ENCODE data around the gene TP73. TPM values are rescaled to one million over a fixed set of nuclear protein-coding genes. Genes with fewer than 3 reads are reported as not detected.

Gene TP73
- total and polyA plus RNA-seq, 11 donors, result 0.01 to 0.53 (median 0.15) TPM; not detected in 6

DNA sequence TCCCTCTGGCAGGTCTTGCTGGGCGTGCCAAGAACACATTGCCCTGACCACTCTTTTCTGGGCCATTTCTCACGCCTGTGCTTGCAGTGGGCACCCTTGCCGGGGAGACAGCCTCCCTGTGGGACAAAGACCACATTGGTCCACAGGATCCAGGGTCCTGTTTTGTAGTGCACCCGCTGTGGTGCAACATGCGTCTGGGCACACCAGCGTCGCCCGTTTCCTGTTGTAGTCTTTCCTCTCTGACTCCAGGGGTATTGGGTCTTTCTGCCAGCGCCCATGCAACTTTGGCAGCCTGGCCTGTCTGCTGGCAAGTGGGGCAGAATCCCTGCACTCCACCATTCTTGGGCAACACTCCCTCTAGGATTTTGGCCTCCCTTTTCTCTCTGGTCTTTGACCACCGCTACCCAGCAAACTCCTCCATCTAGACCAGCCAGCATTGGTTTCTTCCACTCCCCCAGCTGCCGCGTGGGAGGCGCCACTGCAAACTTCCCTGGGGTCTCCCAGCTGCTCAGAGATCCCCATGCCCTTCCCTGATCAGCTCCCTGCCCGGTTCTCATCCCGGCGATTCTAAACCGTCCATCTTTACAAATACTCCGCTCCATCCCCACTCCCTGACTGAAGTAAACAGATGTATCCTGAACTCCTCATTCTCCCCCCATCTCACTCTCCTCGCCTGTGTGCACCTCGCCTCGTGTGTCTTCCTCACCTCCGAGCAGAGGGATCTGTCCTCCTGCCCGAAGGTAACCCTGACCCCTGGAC, 28.7 kb upstream of the TP73 start:
- Histone ChIP-seq H3K9me3 (no peaks in the 10 kb centered on the region), H3K27ac (peak overlapping the region in 9 of 12 donors; percentile 24 to 88 (median 76)), H3K4me1 (peaks cover 0 to 39% (median 28%) of the 10 kb centered on the region in 12 donors), H3K4me3 (peak overlapping the region; percentile 71 to 99 (median 96)), H3K27me3 (no peaks in the 10 kb centered on the region), H3K36me3 (peaks cover 0 to 23% (median 20%) of the 10 kb centered on the region in 9 donors)
- WGBS, 4 donors, result 29 to 36% (median 32%) methylated on average over 23 of the region's 23 CpGs
- DNase-seq, result peak in 1 of 5 donors; percentile 50
- ATAC-seq, result no peak
- intact Hi-C loops (cut with DNase I), result loop anchor here in 5 of 10 donors (2.0 to 10.0 kb wide), 3 partner anchors 23 to 171 kb away; partner anchors contain the start of gene ARHGEF16 (in 2 of the 5)
- TF ChIP-seq POLR2A (IDR thresholded peaks at IDR 0.05), result no peak
- TF ChIP-seq, protein P1, sequence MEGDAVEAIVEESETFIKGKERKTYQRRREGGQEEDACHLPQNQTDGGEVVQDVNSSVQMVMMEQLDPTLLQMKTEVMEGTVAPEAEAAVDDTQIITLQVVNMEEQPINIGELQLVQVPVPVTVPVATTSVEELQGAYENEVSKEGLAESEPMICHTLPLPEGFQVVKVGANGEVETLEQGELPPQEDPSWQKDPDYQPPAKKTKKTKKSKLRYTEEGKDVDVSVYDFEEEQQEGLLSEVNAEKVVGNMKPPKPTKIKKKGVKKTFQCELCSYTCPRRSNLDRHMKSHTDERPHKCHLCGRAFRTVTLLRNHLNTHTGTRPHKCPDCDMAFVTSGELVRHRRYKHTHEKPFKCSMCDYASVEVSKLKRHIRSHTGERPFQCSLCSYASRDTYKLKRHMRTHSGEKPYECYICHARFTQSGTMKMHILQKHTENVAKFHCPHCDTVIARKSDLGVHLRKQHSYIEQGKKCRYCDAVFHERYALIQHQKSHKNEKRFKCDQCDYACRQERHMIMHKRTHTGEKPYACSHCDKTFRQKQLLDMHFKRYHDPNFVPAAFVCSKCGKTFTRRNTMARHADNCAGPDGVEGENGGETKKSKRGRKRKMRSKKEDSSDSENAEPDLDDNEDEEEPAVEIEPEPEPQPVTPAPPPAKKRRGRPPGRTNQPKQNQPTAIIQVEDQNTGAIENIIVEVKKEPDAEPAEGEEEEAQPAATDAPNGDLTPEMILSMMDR (IDR thresholded peaks at IDR 0.05), result no peak

GRCh38 chr1:3624200-3625136, 27.8 kb upstream of the TP73 start, which contains the start of gene TPRG1L:
Gene TPRG1L, plus strand, starts transcription at chr1:3625015. Its CDS starts 58 bp downstream, at chr1:3625073.
- Histone ChIP-seq H3K27ac (peak within 1 kb of the TSS; percentile 56 to 88 (median 80)), H3K27me3 (no peaks in the 10 kb centered on the region), H3K9me3 (no peaks in the 10 kb centered on the region), H3K36me3 (peaks cover 0 to 32% (median 29%) of the 10 kb centered on the region in 9 donors), H3K4me1 (peaks cover 0 to 34% (median 24%) of the 10 kb centered on the region in 12 donors), H3K4me3 (peak within 1 kb of the TSS; percentile 71 to 99 (median 96))
- TF ChIP-seq, protein P1 (IDR thresholded peaks at IDR 0.05), result no peak
- TF ChIP-seq POLR2A (IDR thresholded peaks at IDR 0.05), result peak in 1 of 2 donors; percentile 59
- intact Hi-C loops (cut with DNase I), result loop anchor here in 5 of 10 donors (2.0 to 10.0 kb wide), 3 partner anchors 22 to 172 kb away; partner anchors contain the start of gene ARHGEF16 (in 2 of the 5)
- WGBS, 4 donors, result 0 to 1% (median 1%) methylated on average over 54 to 108 of the region's 108 CpGs
- ATAC-seq, result peak; percentile 97 to 99 (median 98)
- peak; percentile 98 to 100 (median 99) for DNase-seq

- Histone ChIP-seq H3K27me3 (no peaks in the 10 kb centered on the region), H3K9me3 (no peaks in the 10 kb centered on the region), H3K36me3 (peaks cover 0 to 40% (median 37%) of the 10 kb centered on the region in 9 donors), H3K4me1 (peaks cover 0 to 37% (median 24%) of the 10 kb centered on the region in 12 donors), H3K4me3 (peak overlapping the region; percentile 71 to 99 (median 96)), H3K27ac (peak overlapping the region; percentile 49 to 88 (median 78))
- intact Hi-C loops (cut with DNase I), result loop anchor here in 3 of 10 donors (2.0 to 10.0 kb wide), 2 partner anchors 21 to 99 kb away; no protein-coding TSS in a partner anchor
- WGBS, 4 donors, result 1 to 10% (median 3%) methylated on average over 12 to 71 of the region's 71 CpGs
- peak in 1 of 5 donors; percentile 56 for DNase-seq
- peak in 2 of 4 donors; percentile 26 to 42 for ATAC-seq
- TF ChIP-seq, protein P1 (IDR thresholded peaks at IDR 0.05), result no peak
Observed at GRCh38 chr1:3625151-3625907, 27.0 kb upstream of the TP73 start.

Measured in heart left ventricle (tissue), 16 donors.